Activated CD8-positive, alpha-beta memory T cell treated with anti-CD3 and anti-CD28 coated beads for 4 hours (primary cell): ENCODE measurements around the gene DDX42.

Experiments
- DNase-seq, 2 donors: peaks; one replicate each; pipeline ENCODE4 v3.0.0-alpha.2; 2020; ENCODE audit warnings: low read depth in 2 of 2

DDX42 gene

GRCh38 chr17:63774141-63774968 is at the start of gene DDX42:
TSS of gene DDX42 (plus strand) at chr17:63774170. CDS start at chr17:63787050, 12,880 bp downstream.
- DNase-seq = peak; percentile 11 to 83

GRCh38 chr17:63735691-63736090 is 38.3 kb upstream of the DDX42 start:
- DNase-seq = no peak

- DNase-seq = no peak
Measured at GRCh38 chr17:63740464-63741142, 33.4 kb upstream of the DDX42 start.

GRCh38 chr17:63741143-63741407 is 32.9 kb upstream of the DDX42 start:
- DNase-seq = no peak

GRCh38 chr17:63741408-63742173 is 32.4 kb upstream of the DDX42 start, which contains the start of gene STRADA:
TSS of gene STRADA (minus strand) at chr17:63741799. CDS start at chr17:63728369, 13,430 bp downstream.
- DNase-seq = peak; percentile 98

GRCh38 chr17:63751806-63752205 is 22.2 kb upstream of the DDX42 start:
- DNase-seq = no peak

GRCh38 chr17:63752707-63753106 is 21.3 kb upstream of the DDX42 start:
- no peak for DNase-seq

- no peak for DNase-seq
Measured at GRCh38 chr17:63753215-63753614, 20.8 kb upstream of the DDX42 start.

- no peak for DNase-seq
Measured at GRCh38 chr17:63754046-63754445, 19.9 kb upstream of the DDX42 start.

GRCh38 chr17:63758428-63758827 is 15.5 kb upstream of the DDX42 start:
- no peak for DNase-seq

- DNase-seq = no peak
Measured at GRCh38 chr17:63760771-63761539, 13.0 kb upstream of the DDX42 start.

- DNase-seq = no peak
Measured at GRCh38 chr17:63762161-63763078, 11.6 kb upstream of the DDX42 start.

GRCh38 chr17:63764716-63765115 is 9.3 kb upstream of the DDX42 start:
- no peak for DNase-seq

- DNase-seq = no peak
Measured at GRCh38 chr17:63766754-63767153, 7.2 kb upstream of the DDX42 start.

GRCh38 chr17:63768433-63768832 is 5.5 kb upstream of the DDX42 start:
- DNase-seq = no peak

- DNase-seq = no peak
Measured at GRCh38 chr17:63772801-63773271, 1.1 kb upstream of the DDX42 start.

GRCh38 chr17:63773272-63774140 is 464 bp upstream of the DDX42 start, which contains the start of gene CCDC47:
TSS of gene CCDC47 (minus strand) at chr17:63773597. CDS start at chr17:63766175, 7,422 bp downstream.
- peak; percentile 97 for DNase-seq

- DNase-seq = no peak
Measured at GRCh38 chr17:63774969-63775265, 947 bp downstream of the DDX42 start.

GRCh38 chr17:63775420-63775819 is 1.4 kb downstream of the DDX42 start:
- DNase-seq = no peak

GRCh38 chr17:63780507-63780906 is 6.5 kb downstream of the DDX42 start:
- no peak for DNase-seq
